Smooth muscle cell (in vitro differentiated cells): ENCODE measurements around the gene LRRC32. TPM values are rescaled to one million over a fixed set of nuclear protein-coding genes. Genes with fewer than 3 reads are reported as not detected.
A peak's percentile ranks its signal among the peaks of the same experiment; 100 is the strongest.

Source experiments
- DNase-seq: peaks from one replicate; lab custom pipeline; 2025; ENCODE audit not compliant: unreplicated experiment; lab: John Stamatoyannopoulos, UW
- H2AFZ ChIP-seq: fragments of 200-600 bp; sonication (generic); 2 replicates; pipeline ENCODE4 v1.6.0; 2016; ENCODE audit warnings: antibody characterized with exemption, low read depth, mild to moderate bottlenecking
- H3F3A ChIP-seq: fragments of 200-600 bp; sonication (generic); 2 replicates; pipeline ENCODE4 v1.6.0; 2017; ENCODE audit warnings: antibody characterized with exemption, low read depth
- H3K27ac ChIP-seq: fragments of 200-600 bp; sonication (generic); 2 replicates; pipeline ENCODE4 v1.5.1; 2016; ENCODE audit warnings: low read depth, mild to moderate bottlenecking
- H3K27me3 ChIP-seq: fragments of 200-600 bp; sonication (generic); 2 replicates; pipeline ENCODE4 v1.6.1; 2016; ENCODE audit warnings: low read depth, mild to moderate bottlenecking
- H3K36me3 ChIP-seq: fragments of 200-600 bp; sonication (generic); 2 replicates; pipeline ENCODE4 v1.5.1; 2016; ENCODE audit warnings: low read depth
- H3K4me1 ChIP-seq: fragments of 200-600 bp; sonication (generic); 2 replicates; pipeline ENCODE4 v1.5.1; 2016; ENCODE audit warnings: low read depth
- H3K4me2 ChIP-seq: fragments of 200-600 bp; sonication (generic); 2 replicates; pipeline ENCODE4 v1.6.0; 2016; ENCODE audit warnings: mild to moderate bottlenecking
- H3K4me3 ChIP-seq: fragments of 200-600 bp; sonication (generic); 2 replicates; pipeline ENCODE4 v1.5.1; 2016; ENCODE audit warnings: mild to moderate bottlenecking
- H3K79me2 ChIP-seq: fragments of 200-600 bp; sonication (generic); 2 replicates; pipeline ENCODE4 v1.6.0; 2016; ENCODE audit warnings: low read depth, mild to moderate bottlenecking
- H3K9ac ChIP-seq: fragments of 200-600 bp; sonication (generic); 2 replicates; pipeline ENCODE4 v1.6.0; 2016; ENCODE audit warnings: low read depth
- H3K9me3 ChIP-seq: fragments of 200-600 bp; sonication (generic); replicated peaks from 2 replicates; pipeline ENCODE4 v1.5.1; 2016; ENCODE audit warnings: low read depth
- H4K20me1 ChIP-seq: fragments of 200-600 bp; sonication (generic); 2 replicates; pipeline ENCODE4 v1.6.0; 2016; ENCODE audit warnings: low read depth
- CTCF ChIP-seq: fragments of 200-600 bp; sonication (generic); IDR thresholded peaks from 2 replicates; pipeline ENCODE4 v1.5.1; 2017; ENCODE audit warnings: borderline replicate concordance, mild to moderate bottlenecking, antibody characterized with exemption; ENCODE audit not compliant: insufficient read depth, poor library complexity, severe bottlenecking
- WGBS: methylation state at CpG from one replicate; pipeline ENCODE4 v1.1.7; 2016; ENCODE audit warnings: low lambda C conversion rate; 5-methylcytosine and 5-hydroxymethylcytosine counted together
- polyA plus RNA-seq: library from polyadenylated mRNA; unstranded; fragments of >200 nt; fragmentation: Nextera tagmentation; extraction: Ambion mirVana; gene quantifications from 2 replicates; pipeline ENCODE4 v1.2.1, GENCODE V29; 2016
- total RNA-seq: library from RNA; depleted of rRNA; stranded (reverse); fragments of >200 nt; gene quantifications from 2 replicates; pipeline ENCODE4 v1.2.3, GENCODE V29; 2014

Gene LRRC32
- total and polyA plus RNA-seq, 2 experiments from 2014 or later, result 171 to 444 TPM

- WGBS, result 89% methylated on average over 34 of the region's 34 CpGs
- Histone ChIP-seq H3K27ac (no peak overlapping the region), H4K20me1 (peaks cover 86% of the 10 kb centered on the region), H3K4me1 (no peaks in the 10 kb centered on the region), H3K9me3 (no peaks in the 10 kb centered on the region), H3F3A (peaks cover 22% of the 10 kb centered on the region), H3K4me2 (no peak overlapping the region), H3K9ac (no peak overlapping the region), H2AFZ (no peak overlapping the region), H3K36me3 (no peaks in the 10 kb centered on the region), H3K79me2 (peaks cover 43% of the 10 kb centered on the region), H3K4me3 (no peak overlapping the region), H3K27me3 (no peaks in the 10 kb centered on the region)
- no peak for DNase-seq
- no peak for TF ChIP-seq CTCF
Measured at GRCh38 chr11:76660533-76661305, 9.8 kb downstream of the LRRC32 start.

- Histone ChIP-seq H3K4me3 (no peak overlapping the region), H3K4me2 (no peak overlapping the region), H3F3A (peaks cover 22% of the 10 kb centered on the region), H3K36me3 (no peaks in the 10 kb centered on the region), H3K9ac (no peak overlapping the region), H3K9me3 (no peaks in the 10 kb centered on the region), H4K20me1 (peaks cover 78% of the 10 kb centered on the region), H3K27ac (peak overlapping the region; percentile 42), H3K27me3 (no peaks in the 10 kb centered on the region), H3K79me2 (peaks cover 35% of the 10 kb centered on the region), H2AFZ (no peak overlapping the region), H3K4me1 (no peaks in the 10 kb centered on the region)
- no peak for TF ChIP-seq CTCF
- DNase-seq, result no peak
- WGBS, result 95% methylated on average over 28 of the region's 28 CpGs
Measured at GRCh38 chr11:76659672-76660532, 10.6 kb downstream of the LRRC32 start.

- H3K9me3 ChIP-seq, result no peaks in the 10 kb centered on the region
- H3K36me3 ChIP-seq, result no peaks in the 10 kb centered on the region
- no peak overlapping the region for H3K9ac ChIP-seq
- no peak for DNase-seq
- H3K4me2 ChIP-seq, result no peak overlapping the region
- H3K27me3 ChIP-seq, result no peaks in the 10 kb centered on the region
- peaks cover 68% of the 10 kb centered on the region for H4K20me1 ChIP-seq
- WGBS, result 88% methylated on average over 25 of the region's 25 CpGs
- H3K79me2 ChIP-seq, result peaks cover 32% of the 10 kb centered on the region
- TF ChIP-seq CTCF, result no peak
- H2AFZ ChIP-seq, result no peak overlapping the region
- H3K4me3 ChIP-seq, result no peak overlapping the region
- peaks cover 18% of the 10 kb centered on the region for H3F3A ChIP-seq
- no peaks in the 10 kb centered on the region for H3K4me1 ChIP-seq
- H3K27ac ChIP-seq, result peak overlapping the region; percentile 96
Measured at GRCh38 chr11:76658651-76659650, 11.6 kb downstream of the LRRC32 start.
